Kidney (tissue), 14 donors: ENCODE results near the gene RANBP2. TPM values are rescaled to one million over a fixed set of nuclear protein-coding genes. Genes with fewer than 3 reads are reported as not detected.

Experiments used
- DNase-seq, 5 donors: peaks; one replicate each; pipeline ENCODE4 v3.0.0-alpha.2; 2013 to 2020
- FAIRE-seq: peaks from 2 replicates; lab custom pipeline; 2012; peaks lifted over from hg19 to GRCh38; lab: Jason Lieb, UNC
- H3K27ac ChIP-seq, 2 donors: one replicate each; pipeline ENCODE4 v1.7.0; 2013; ENCODE audit warnings: low read depth in 2 of 2, low read length in 2 of 2, inconsistent platforms in 1 of 2
- H3K27me3 ChIP-seq: one replicate; pipeline ENCODE4 v1.7.1; 2013; ENCODE audit warnings: low read length, inconsistent platforms; ENCODE audit not compliant: control insufficient read depth, insufficient read depth
- H3K36me3 ChIP-seq, 3 donors: one replicate each; pipeline versions ENCODE4 v1.7.0 to v1.7.1; 2013; ENCODE audit warnings: low read length in 3 of 3, control low read depth in 1 of 3, inconsistent platforms in 1 of 3; ENCODE audit not compliant: insufficient read depth in 3 of 3, control insufficient read depth in 2 of 3
- H3K4me1 ChIP-seq, 3 donors: one replicate each; pipeline versions ENCODE4 v1.7.0 to v1.7.1; 2013; ENCODE audit warnings: low read length in 3 of 3, inconsistent platforms in 1 of 3, low read depth in 1 of 3; ENCODE audit not compliant: control insufficient read depth in 2 of 3, insufficient read depth in 2 of 3
- H3K4me3 ChIP-seq, 3 donors: one replicate each; pipeline versions ENCODE4 v1.7.0 to v1.8.1; 2013; ENCODE audit warnings: low read length in 3 of 3, control low read depth in 1 of 3, inconsistent platforms in 1 of 3
- H3K9ac ChIP-seq, 3 donors: one replicate each; pipeline versions ENCODE4 v1.7.0 to v1.7.1; 2013; ENCODE audit warnings: low read length in 3 of 3, control low read depth in 1 of 3, inconsistent platforms in 1 of 3
- H3K9me3 ChIP-seq, 3 donors: one replicate each; pipeline versions ENCODE4 v1.7.0 to v1.7.1; 2013; ENCODE audit warnings: low read length in 3 of 3, control low read depth in 1 of 3, inconsistent platforms in 1 of 3; ENCODE audit not compliant: control insufficient read depth in 2 of 3, insufficient read depth in 1 of 3
- intact Hi-C: fragments of 100-400 bp; cut with DNase I; formaldehyde crosslinking; loops from one replicate; pipeline ENCODE4 v1.11.1; 2022
- polyA plus RNA-seq: library from polyadenylated mRNA; stranded (reverse); fragments of 350-450 nt; fragmentation: Illumina TruSeq; extraction: RNeasy Lipid Tissue Mini Kit (QIAGEN cat#74804); gene quantifications from one replicate; pipeline ENCODE4 v1.2.3, GENCODE V29; 2014; ENCODE audit warnings: low read depth, low replicate concordance; ENCODE audit not compliant: insufficient read depth
- total RNA-seq: library from RNA; stranded (reverse); fragmentation: NEBNext Ultra II Directional; extraction: Animal tissue kit (Norgen Biotek cat#: 25700); gene quantifications from one replicate; pipeline ENCODE4 v1.2.1, GENCODE V29; 2021
- TF ChIP-seq, protein P1 (sequence below): IDR thresholded peaks from 3 replicates; pipeline ENCODE4 v1.5.1; 2012; ENCODE audit warnings: mild to moderate bottlenecking, moderate library complexity, borderline replicate concordance; ENCODE audit not compliant: insufficient read depth; ENCODE audit errors: extremely low read depth
- donor health status: control.
- donor health status: control.
- donor health status: control.
- donor health status: control.
- donor health status: control.
- donor health status: DM: yes; HTN: yes; CAD: no.
- donor health status: Normal renal cell carcinoma (clear cell type).

Gene RANBP2
- total and polyA plus RNA-seq, 2 donors from 2014 or later, result 7.9 to 76.4 TPM

DNA sequence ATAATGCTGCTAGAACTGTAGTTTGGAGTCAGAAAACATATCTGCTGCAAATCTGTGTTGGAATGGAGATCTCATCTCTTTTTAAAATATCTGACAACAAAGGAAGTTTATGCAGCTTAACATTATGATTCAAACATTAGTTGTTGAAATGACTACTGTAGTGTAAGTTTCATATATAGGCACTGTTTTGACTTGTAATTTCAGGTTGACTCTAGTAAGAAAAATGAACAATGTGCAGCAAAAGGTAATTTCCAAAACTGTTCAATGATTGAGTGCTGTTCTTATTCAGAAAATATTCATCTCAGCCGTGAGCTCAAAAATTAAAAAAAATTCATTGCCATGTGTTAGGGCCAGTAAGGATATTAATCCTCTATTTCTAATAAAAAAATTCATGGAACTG is 115.8 kb downstream of the RANBP2 start:
- H3K9ac ChIP-seq, result no peak overlapping the region

More for the DNA sequence above, 115.8 kb downstream of the RANBP2 start:
- H3K9me3 ChIP-seq, result peaks cover 0 to 5% (median 0%) of the 10 kb centered on the region in 3 donors
- no peak overlapping the region for H3K4me3 ChIP-seq
- H3K27ac ChIP-seq, result no peak overlapping the region
- no peaks in the 10 kb centered on the region for H3K36me3 ChIP-seq
- no peaks in the 10 kb centered on the region for H3K27me3 ChIP-seq
- DNase-seq (no peak), FAIRE-seq (no peak)
- TF ChIP-seq, protein P1, sequence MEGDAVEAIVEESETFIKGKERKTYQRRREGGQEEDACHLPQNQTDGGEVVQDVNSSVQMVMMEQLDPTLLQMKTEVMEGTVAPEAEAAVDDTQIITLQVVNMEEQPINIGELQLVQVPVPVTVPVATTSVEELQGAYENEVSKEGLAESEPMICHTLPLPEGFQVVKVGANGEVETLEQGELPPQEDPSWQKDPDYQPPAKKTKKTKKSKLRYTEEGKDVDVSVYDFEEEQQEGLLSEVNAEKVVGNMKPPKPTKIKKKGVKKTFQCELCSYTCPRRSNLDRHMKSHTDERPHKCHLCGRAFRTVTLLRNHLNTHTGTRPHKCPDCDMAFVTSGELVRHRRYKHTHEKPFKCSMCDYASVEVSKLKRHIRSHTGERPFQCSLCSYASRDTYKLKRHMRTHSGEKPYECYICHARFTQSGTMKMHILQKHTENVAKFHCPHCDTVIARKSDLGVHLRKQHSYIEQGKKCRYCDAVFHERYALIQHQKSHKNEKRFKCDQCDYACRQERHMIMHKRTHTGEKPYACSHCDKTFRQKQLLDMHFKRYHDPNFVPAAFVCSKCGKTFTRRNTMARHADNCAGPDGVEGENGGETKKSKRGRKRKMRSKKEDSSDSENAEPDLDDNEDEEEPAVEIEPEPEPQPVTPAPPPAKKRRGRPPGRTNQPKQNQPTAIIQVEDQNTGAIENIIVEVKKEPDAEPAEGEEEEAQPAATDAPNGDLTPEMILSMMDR, result no peak
- no peaks in the 10 kb centered on the region for H3K4me1 ChIP-seq
- intact Hi-C loops, result no loop called here

Other genes with a start within 250 kb of the RANBP2 start
- gene LIMS1, start 185.0 kb upstream of the RANBP2 start, total RNA-seq, result 65.1 TPM
- 14.4 TPM for gene LIMS1, start 185.0 kb upstream of the RANBP2 start, polyA plus RNA-seq
- gene CCDC138, start 67.3 kb downstream of the RANBP2 start, total RNA-seq, result 3.2 TPM
- gene CCDC138, start 67.3 kb downstream of the RANBP2 start, polyA plus RNA-seq, result 1.3 TPM